ENCODE data around the gene ZP1. TPM values are rescaled to one million over a fixed set of nuclear protein-coding genes. Genes with fewer than 3 reads are reported as not detected.

ZP1 gene
- polyA plus RNA-seq, 4 donors = 0.06 to 0.64 (median 0.32) TPM; not detected in 1

DNA sequence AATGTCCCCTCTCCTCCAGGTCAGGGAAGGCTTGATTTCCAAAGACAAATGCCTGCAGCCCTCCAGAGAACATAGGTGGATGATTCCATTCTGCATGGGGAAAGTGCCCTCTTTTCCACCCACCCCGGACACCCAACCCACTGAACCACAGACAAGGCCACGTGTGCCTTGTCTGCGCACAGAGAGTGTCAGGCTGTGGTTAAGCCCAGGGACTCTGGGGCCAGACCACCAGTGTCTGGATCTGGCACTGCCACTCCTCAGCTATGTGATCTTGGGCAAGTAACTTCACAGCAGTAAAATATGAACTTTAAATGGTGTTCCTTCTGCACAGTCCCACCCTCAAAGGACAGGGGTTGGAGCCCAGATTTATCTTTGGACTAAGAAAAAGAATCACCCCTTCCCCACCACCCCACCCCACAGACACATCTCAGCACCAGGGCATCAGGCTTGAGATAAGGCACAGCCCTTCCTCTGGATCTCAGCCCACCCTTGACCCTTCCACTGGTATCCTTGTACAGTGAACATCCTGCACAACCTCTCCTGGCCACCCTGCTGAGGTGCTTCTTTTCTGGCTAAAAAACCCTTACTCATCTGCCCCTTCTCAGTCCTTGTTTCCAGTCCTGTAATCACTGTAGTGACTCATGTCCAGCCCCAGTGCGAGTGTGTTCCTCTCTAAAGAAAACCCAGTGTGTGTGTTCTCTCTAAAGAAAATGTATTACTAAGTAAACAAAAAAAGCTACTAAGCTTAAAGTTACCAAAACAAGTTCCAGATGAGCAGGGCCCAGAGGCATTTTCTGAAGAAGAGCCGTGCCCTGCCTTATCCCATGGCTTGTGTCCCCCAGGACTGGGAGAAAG is 9.7 kb upstream of the ZP1 start:
- DNase-seq (ENCODE audit: low read depth in 4 of 4, low spot score in 3 of 4) = no peak

DNA sequence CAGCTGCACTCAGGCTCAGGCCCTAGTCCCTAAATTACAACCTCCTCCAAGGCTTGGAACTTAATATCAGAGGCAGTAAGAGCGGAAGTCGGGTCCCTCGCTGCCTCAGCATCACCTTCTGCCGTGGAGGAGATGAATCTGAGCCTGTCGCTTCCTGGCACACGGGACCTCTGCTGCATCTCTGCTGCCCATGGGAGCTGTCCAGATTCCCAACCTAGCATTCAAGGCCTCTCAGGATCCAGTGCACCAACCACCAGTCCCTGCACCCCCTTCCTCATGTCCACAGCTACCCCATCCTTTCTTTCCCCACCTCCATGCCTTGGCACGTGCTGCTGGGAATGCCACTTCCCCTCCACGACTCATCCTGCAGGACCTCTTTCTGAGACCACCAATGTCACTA is 9.1 kb upstream of the ZP1 start:
- no peak for DNase-seq (ENCODE audit: low read depth in 4 of 4, low spot score in 3 of 4)

DNA sequence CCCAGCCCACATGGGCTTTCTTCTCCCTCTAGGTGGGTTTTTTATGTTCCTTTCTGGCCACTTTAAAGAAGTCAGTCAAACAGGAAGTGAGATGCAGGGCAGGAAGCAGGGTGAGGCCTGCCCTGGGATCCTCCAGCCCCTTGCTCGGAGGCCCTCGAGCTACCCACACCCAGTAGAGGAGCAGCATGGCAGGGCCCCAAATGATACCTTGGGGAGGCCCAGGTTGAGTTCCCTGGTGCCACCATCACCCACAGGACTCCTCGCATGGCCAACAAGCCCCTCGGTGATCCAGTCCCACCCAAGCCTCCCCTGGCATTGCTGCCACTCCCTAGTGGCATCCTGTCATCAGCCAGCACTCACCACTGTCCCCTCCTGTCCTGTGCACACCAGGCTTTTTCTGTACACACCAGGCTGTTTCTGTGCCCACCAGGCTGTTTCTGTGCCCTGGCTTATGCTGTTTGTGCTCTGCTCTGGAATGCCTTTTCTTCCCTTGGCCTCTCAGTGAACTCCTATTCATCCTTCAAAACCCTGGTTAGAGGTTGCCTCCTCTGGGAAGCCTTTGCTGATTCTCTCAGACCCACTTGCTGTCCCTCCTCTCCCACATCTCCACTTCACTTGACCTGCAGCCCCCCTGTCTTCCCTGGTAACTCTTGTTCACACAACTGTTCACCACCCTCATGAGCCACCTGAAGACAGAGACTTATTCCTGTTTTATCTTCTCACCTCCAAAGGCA is 8.4 kb upstream of the ZP1 start:
- no peak for DNase-seq (ENCODE audit: low read depth in 4 of 4, low spot score in 3 of 4)

DNA sequence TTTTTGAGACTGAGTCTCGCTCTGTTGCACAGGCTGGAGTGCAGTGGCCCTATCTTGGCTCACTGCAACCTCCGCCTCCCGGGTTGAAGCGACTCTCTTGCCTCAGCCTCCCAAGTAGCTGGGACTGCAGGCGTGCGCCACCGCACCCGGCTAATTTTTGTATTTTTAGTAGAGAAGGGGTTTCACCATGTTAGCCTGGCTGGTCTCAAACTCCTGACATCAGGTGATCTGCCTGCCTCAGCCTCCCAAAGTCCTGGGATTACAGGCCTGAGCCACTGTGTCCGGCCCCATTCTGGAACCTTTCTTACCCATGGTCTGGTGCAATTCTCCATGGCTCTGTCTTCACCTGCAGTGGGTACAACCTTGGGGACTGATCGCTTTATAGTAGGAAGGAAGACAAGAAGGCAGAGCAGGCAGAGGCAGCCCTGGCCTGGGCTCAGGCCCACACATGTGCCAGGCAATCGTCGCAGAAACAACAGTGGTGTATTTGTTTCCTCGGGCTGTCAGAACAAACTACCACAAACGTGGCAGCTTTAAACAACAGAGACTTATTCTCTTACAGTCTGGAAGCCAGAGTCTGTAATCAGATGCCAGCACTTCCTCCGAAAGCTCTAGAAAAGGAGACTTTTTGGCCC is 7.6 kb upstream of the ZP1 start:
- DNase-seq (ENCODE audit: low read depth in 4 of 4, low spot score in 3 of 4) = no peak

DNA sequence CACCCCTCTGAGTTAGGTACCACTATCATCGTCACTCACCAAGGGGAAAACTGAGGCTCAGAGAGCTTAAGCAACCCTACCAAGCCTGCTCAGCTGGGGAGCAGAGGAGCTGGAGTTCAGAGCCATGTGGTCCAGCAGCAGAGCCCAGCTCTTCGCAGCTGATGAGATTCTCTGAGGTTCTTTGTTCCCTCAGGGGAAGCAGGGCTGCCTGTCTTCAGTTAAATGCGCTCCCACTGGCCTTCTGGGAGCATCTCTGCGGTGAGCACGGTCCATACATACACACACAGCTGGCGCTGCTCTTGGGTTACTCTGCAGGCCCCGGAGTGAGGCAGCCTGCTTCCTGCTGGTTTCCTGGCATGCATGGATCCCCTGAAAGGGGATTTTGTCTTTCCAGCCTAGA is 6.4 kb upstream of the ZP1 start:
- no peak for DNase-seq (ENCODE audit: low read depth in 4 of 4, low spot score in 3 of 4)

DNA sequence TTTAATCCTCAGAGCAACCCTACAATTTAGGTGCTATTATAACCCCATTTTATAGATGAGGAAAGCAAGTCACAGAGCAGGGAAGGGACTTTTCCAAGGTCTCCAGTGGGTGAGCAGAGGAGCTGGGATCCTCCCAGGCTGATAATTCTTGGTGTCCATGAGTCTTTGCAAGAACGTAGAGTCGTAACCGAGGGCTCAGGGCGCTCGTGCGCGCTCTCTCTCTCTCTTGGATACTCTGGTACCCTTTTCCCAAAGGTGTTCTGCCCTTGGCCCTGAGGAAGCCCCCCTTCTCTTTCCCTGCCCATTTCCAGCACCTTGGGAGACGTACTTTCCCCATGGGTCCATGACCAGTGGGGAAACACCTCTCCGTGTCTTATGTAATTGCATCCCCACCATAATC is 5.2 kb upstream of the ZP1 start:
- no peak for DNase-seq (ENCODE audit: low read depth in 4 of 4, low spot score in 3 of 4)

DNA sequence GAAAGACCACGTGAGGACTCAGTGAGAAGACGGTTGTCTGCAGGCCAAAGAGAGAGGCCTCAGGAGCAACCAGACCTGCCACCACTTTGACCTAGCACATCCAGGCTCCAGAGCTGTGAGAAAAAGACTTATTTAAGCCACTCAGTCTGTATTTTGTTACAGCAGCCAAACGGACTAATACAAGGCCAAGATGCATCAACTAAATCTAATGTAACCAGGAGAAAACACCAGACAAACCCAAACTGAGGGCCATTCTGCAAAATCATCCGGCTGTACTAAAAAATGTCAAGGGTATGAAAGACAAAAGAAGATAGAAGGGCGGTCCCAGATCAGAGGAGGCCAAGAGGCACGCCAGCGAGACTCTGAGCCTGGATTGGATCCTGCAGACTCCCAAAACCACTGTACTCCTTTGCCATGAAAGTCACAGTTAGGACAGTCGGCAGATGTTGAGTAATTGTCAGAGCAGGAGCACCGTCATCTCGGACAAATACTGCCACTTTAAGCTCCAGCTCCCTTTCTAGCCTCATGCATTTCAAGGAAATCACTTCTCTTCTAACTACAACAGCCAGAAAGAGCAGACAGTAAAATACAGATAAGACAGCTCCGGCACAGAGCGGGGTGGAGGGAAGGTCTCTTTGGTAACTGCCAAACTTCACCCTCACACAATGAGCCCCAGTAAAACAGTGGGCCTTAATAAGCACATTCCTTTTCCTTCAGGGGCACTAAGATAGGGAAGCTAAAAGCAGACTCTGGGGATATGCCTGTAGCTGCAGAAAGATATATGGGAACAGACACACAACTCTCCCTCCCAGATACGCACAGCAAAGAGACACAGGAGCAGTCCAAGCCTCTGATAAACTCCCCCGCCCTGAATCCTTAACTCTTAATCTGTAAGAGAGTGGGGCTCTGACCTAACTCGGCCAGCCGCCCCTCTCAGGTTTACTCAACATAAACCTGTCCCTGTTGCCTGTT is 3.5 kb upstream of the ZP1 start:
- no peak for DNase-seq (ENCODE audit: low read depth in 4 of 4, low spot score in 3 of 4)

DNA sequence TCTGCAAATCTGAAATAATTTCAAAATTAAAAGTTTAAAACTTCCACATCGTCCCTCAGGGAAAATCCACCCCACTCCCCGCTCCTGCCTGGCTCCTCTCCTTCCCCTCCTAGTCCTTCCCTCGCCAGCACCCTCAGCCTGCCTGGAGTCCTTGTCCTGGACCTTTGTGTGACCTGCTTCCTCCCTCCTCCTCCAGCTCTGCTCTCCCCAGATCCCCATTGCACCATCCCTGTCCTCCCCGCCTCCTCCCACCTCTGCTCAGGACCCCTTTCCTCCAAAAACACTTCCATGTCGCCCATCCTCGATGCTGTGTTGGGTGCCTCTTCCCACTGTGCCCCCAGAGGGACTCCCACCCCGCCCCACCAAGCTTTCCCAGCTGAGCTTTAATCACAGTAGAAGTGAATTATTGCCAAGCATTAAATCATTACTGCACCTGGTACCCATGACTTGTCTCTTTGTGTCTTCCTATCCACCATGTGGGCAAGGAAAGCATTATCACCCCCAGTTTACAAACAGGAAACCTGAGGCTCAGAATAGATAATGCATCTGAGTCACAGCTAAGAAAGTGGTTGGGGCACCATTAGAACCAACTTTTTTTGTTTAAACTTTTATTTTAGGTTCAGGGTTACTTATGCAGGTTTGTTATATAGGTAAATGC is 2.4 kb upstream of the ZP1 start:
- no peak for DNase-seq (ENCODE audit: low read depth in 4 of 4, low spot score in 3 of 4)

DNA sequence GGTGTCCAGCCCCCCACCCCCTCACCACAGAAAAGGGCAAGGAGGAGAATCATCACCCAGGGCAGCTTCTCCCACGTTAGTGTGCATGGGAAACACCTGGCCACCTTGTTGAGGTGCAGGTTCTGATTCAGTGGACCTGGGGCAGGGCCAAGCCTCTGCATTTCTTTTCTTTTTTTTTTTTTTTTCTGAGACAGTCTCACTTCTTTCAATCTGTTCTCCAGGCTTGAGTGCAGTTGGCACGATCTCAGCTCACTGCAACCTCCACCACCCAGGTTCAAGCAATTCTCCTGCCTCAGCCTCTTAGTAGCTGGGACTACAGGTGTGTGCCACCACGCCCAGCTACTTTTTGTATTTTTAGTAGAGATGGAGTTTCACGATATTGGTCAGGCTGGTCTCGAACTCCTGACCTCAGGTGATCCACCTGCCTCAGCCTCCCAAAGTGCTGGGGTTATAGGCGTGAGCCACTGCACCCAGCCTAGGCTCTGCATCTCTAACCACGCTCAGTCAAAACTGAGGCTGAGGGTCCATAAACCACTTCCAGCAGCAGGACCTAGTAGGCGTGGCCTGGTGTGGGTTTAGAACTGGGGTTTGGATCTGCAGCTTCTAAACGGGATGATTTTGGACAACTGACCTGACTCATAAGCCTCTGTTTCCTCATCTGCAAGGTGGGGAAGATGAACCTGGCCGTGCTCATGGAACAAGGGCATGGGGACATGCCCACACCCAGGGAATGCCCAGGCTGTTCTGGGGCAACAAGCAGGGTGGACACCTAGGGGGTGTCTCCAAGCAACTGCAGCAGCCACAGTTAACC is 734 bp downstream of the ZP1 start:
- DNase-seq (ENCODE audit: low read depth in 4 of 4, low spot score in 3 of 4) = no peak

DNA sequence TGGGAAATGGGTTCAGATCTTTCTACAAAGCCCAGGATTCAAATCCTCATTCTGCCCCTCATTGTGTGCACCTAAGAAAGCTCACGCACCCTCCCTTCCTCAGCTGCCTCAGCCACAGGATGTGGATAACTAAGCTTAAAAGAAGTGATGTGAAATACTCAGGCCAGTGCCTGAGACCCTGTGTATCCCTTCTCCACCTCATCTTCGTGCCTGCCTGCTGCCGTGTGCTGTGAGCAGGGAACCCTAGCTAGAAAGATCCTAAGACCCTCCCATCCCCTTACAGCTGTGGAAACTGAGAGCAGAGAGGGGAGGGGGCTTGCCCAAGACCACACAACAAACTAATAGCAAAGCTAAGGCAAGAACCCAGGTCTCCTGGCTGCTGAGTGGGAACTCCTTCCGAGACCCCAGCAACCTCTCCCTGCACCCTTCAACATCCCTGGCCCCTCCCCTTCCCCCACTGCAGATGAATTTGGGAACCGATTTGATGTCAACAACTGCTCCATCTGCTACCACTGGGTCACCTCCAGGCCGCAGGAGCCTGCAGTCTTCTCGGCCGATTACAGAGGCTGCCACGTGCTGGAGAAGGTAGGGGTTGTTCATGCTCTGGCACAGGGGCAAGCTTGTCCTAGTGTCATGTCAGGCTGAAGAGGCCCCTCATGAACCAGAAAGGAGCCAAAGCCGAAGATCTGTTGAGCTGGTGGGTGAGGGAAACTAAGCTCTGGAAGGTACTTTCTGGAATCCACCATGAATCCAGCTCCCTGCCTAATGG is 1.5 kb downstream of the ZP1 start:
- no peak for DNase-seq (ENCODE audit: low read depth in 4 of 4, low spot score in 3 of 4)

DNA sequence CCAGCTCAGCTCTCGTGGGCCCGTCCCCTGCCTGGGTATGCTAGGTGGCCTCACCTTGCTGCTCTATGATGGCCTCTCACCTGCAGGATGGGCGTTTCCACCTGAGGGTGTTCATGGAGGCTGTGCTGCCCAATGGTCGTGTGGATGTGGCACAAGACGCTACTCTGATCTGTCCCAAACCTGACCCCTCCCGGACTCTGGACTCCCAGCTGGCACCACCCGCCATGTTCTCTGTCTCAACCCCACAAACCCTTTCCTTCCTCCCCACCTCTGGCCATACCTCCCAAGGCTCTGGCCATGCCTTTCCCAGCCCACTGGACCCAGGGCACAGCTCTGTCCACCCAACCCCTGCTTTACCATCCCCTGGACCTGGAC is 2.1 kb downstream of the ZP1 start:
- no peak for DNase-seq (ENCODE audit: low read depth in 4 of 4, low spot score in 3 of 4)

DNA sequence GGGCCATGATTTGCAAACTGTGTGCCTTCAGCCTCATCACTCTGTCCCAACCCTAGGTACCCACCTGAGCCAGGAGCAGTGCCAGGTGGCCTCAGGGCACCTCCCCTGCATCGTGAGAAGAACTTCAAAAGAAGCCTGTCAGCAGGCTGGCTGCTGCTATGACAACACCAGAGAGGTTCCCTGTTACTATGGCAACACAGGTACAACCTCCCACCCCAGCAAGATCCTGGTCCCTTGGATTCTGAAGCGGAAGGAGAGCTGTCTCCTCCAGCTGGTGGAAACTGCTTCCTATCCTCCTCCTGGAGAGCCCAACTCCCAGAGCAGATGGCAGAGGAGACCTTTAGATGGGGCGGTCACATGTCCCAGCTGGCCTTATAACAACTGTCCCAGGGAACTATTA is 2.9 kb downstream of the ZP1 start:
- DNase-seq (ENCODE audit: low read depth in 4 of 4, low spot score in 3 of 4) = no peak

DNA sequence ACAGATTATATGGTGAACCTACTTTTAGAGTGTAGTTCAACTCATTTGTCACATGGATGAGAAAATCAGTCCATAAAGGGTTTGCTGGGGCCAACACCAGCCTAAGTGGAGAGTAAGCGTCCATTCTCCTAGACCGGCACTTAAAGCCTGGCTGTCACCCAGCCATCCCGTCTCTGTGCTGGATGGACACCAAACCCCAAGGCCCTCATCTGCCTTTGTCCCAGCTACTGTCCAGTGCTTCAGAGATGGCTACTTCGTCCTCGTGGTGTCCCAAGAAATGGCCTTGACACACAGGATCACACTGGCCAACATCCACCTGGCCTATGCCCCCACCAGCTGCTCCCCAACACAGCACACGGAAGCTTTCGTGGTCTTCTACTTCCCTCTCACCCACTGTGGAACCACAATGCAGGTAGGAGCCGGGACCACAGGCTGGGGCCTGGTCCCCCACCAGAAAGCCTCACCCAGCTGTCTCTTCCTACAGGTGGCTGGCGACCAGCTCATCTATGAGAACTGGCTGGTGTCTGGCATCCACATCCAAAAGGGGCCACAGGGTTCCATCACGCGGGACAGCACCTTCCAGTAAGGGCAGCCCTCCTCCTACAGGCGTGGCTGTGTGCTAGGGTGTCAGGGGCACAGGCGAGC is 3.5 kb downstream of the ZP1 start:
- DNase-seq (ENCODE audit: low read depth in 4 of 4, low spot score in 3 of 4) = no peak

DNA sequence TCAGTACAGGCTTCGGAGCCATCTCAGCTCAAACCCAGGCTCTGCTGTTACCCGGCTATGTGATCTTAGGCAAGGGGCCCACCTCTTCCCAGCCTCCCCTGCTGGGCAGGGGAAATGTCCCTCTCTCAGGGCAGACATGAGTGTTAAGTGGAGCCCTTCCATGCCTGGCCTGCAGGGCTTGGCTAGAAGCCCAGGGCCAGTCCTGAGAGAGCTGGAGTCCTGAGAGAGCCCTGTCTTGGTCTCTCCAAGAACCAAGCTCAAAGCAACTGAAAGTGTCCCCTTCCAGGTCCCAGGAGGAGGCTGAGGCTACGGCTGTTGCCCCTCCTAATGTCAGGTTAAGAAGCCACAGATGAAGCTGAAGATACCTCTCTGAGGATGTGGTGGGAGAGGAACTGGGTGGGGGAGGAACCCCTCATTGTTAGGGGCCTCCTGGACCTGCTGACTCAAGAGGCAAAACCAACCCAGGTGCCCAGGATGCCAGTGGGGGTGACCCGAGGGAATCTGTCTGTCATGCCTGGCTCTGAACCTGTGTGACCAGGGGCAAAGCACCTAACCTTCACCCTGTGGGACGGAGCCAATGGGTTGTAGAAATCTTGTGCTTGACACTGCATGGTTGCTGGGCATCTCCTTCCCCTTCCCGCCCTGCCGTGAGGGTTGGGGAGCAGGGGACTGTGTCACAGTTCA is 4.2 kb downstream of the ZP1 start:
- no peak for DNase-seq (ENCODE audit: low read depth in 4 of 4, low spot score in 3 of 4)

DNA sequence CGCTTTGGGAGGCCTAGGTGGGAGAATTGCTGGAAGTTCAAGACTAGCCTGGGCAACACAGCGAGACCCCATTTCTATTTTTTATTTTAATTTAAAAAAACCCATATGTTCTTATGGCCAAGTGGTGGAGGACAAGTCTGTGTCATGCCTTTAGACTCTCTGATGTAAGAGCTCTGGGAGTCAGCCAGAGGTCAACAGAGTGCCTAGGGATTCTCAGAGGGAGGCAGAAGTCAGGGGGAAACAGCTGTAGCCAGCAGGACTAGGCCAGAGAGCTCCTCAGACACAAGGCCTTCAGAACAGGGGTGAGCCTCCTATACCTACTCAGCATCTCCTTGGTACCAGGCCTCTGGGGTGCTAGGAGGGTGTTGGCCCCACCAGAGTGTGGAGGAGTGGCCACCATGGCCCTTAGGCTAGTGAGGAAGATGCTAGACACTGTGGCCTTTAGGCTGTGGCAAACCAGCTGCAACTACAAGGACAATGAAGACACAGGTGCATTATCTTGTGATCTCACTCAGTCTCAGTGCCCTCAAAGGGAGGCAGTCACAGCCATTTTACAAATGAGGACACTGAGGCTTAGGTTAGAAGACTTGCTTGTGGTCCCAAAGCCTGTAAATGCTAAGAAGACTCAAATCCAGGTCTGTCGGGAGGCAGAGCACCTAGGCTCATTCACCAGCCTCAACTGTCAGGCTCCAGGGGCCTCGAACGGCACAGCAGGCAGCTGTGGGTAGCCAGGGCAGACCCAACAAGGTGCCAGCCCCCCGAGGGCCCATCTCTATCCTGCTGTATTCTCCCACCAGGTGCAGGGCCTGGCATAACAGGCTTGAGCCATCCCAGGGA is 5.0 kb downstream of the ZP1 start:
- no peak for DNase-seq (ENCODE audit: low read depth in 4 of 4, low spot score in 3 of 4)

DNA sequence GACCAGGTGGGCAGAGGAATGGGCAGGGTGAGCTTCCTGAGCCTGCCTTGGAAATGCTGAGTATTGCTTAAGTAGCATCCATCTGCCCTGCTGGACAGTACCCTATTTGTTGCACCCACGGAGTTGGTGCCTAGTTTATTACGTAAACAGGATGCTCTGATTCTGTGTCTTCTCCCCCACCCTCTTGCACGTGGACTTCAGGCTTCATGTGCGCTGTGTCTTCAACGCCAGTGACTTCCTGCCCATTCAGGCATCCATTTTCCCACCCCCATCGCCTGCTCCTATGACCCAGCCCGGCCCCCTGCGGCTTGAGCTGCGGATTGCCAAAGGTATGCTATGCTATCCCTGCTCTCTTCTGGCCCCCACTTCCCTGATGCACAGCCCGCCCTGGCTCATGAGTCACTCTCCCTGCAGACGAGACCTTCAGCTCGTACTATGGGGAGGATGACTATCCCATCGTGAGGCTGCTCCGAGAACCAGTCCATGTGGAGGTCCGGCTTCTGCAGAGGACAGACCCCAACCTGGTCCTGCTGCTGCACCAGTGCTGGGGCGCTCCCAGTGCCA is 5.7 kb downstream of the ZP1 start:
- no peak for DNase-seq (ENCODE audit: low read depth in 4 of 4, low spot score in 3 of 4)

Measured in right renal pelvis (tissue), 4 donors.